SK-N-MC (cell line): ENCODE measurements around the gene RASSF8.

Source experiments
- EZH2 ChIP-seq: fragments of 200-600 bp; sonication (generic); IDR thresholded peaks from one replicate; pipeline ENCODE4 v1.6.1; 2017; ENCODE audit warnings: antibody characterized with exemption
- FOXP2 ChIP-seq: optimal IDR thresholded peaks from 2 replicates; pipeline ENCODE3; 2011; ENCODE audit warnings: mild to moderate bottlenecking, moderate library complexity; ENCODE audit not compliant: insufficient read depth; ENCODE audit errors: extremely low read length, control extremely low read depth
- POLR2AphosphoS5 ChIP-seq: IDR thresholded peaks from 2 replicates; pipeline ENCODE4 v1.6.1; 2012; ENCODE audit warnings: mild to moderate bottlenecking, low read depth, low read length, borderline replicate concordance

DNA sequence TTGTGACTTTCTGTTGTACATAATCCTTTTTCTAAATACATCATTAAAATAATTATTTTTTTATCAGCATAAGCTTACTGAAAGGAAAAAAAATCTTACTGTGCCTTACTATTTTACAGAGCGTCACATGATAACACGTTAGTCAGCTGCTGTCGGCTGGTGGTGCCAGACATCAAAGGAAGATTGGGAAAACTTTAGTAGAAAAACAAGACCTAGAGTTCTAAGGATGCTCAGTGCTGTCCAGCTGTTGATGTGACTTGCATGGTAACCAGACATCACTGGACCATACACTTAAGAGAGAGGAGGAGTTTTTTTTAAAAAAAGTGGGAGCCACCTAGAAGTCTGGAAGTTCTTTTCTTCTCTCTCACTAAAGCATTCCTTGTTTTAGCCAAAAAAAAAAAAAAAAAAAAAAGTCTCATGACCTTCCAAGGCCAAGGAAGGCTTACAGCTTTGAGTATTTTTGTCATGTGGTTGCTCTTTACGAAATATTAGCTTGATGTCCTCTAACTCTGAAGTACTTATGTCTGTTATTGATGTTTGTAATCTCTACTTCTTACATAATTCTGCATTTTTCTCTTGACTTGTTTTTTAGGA, 4.5 kb downstream of the RASSF8 start:
- no peak for TF ChIP-seq POLR2AphosphoS5
- TF ChIP-seq FOXP2 = no peak
- no peak for TF ChIP-seq EZH2
